Activated T-cell treated with anti-CD3 and anti-CD28 coated beads, Interleukin-2, amount 50 U/mL, for 1 hour (primary cell): ENCODE data around the gene AOC2.
"Not testable (repeated sequence)": the region's sequence is repeated elsewhere in the genome, so short reads cannot be mapped to it uniquely, and the experiment has no call there.

Experiments used
- DNase-seq: peaks from one replicate; pipeline ENCODE4 v3.0.0-alpha.2; 2020

The AOC2 gene

DNA sequence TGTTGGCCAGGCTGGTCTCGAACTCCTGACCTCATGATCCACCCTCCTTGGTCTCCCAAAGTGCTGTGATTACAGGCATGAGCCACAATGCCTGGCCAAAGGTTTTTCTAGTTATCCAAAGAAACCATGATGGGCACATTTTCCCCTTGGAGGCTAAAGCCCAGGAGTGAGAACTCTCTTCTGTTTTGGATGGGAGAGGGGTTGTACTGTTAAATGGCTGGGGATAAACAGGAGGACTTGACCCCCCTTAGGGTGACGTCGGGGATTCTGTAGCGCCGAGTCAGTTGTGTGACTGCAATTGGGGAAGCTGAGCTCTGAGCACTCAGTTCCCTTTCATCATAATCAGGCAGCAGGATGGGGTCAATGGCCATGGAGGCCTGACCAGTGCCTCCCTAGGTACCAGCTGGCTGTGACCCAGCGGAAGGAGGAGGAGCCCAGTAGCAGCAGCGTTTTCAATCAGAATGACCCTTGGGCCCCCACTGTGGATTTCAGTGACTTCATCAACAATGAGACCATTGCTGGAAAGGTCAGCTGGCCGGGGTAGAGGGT, 10.7 kb downstream of the AOC2 start:
- no peak for DNase-seq

DNA sequence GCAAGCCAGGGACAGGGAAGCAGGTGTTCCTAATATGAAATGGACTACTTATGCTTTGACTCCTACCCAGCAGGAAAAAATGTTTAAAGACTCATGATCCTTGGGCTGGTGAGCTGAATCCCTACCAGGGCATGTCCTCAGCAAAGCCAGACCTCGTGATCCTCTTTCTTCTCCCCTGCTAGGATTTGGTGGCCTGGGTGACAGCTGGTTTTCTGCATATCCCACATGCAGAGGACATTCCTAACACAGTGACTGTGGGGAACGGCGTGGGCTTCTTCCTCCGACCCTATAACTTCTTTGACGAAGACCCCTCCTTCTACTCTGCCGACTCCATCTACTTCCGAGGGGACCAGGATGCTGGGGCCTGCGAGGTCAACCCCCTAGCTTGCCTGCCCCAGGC, 11.7 kb downstream of the AOC2 start:
- DNase-seq = not testable (repeated sequence)

DNA sequence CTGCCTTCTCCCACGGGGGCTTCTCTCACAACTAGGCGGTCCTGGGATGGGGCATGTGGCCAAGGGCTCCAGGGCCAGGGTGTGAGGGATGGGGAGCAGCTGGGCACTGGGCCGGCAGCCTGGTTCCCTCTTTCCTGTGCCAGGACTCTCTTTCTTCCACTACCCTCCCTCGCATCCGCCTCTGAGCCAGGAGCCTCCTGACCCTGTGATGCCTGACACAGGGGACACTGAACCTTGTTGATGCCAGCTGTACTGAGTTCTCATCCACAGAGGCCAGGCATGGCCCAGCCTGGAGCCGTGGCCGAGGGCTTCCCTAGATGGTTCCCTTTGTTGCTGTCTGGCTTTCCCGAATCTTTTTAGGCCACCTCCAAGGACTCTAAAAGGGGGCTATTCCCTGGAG, 12.1 kb downstream of the AOC2 start:
- DNase-seq = not testable (repeated sequence)

DNA sequence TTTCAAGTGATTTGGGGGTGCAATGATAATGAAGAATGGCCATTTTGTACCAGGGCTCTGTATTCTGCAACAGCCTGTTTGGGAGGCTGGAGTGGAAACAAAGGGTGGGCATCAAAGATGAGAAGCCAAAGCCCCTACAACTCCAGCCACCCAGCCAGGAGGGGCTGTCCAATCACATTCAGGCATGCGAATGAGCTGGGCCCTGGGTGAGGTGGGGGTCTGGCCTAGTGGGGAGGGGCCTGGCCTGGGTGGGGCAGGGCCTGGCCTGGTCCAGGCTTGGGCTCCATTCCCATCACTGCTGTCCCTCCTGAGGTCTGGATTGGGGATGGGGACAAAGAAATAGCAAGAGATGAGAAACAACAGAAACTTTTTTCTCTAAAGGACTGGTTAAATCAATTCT, 13.0 kb downstream of the AOC2 start:
- no peak for DNase-seq

DNA sequence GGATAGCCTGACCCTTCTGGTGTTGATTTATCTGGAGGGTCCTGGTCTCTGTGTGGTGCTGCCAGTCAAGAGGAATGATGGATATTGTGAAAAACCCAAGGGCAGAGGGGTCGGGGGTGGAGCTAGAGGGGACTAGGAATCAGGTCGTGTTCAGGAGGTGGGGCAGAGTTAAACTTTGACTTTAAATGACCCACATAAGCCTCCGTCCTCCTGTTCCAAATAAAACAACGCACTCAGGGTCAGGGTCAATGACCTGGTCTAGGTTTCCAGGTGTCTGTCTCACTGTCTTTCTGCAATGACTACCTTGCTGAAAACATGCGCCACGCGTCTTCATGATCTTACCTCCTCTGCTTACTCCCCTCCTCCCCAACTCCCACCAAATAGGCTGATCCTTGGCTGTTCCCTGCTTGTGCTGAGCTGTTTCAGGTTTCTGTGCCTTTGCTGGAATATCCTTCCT, 21.3 kb downstream of the AOC2 start:
- DNase-seq = no peak

DNA sequence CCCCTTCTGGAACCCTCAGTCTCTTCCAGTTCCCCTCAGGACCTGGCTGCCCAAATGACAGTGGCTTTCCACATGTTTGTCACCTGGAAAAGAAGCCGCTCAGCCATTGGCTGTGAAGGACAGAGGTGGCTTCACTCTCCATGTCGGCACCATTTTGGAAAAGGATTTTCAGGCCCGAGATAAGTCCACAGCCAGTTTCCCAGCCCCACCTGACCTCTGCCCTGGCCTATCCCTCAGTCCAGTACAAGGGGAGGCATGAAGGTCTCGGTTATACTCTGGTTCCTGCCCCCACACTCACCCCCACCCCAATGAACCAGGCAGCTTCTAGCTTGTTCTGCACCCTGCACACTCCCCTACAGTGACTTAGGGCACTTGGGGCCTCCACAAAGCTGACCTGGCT, 21.8 kb downstream of the AOC2 start:
- no peak for DNase-seq

DNA sequence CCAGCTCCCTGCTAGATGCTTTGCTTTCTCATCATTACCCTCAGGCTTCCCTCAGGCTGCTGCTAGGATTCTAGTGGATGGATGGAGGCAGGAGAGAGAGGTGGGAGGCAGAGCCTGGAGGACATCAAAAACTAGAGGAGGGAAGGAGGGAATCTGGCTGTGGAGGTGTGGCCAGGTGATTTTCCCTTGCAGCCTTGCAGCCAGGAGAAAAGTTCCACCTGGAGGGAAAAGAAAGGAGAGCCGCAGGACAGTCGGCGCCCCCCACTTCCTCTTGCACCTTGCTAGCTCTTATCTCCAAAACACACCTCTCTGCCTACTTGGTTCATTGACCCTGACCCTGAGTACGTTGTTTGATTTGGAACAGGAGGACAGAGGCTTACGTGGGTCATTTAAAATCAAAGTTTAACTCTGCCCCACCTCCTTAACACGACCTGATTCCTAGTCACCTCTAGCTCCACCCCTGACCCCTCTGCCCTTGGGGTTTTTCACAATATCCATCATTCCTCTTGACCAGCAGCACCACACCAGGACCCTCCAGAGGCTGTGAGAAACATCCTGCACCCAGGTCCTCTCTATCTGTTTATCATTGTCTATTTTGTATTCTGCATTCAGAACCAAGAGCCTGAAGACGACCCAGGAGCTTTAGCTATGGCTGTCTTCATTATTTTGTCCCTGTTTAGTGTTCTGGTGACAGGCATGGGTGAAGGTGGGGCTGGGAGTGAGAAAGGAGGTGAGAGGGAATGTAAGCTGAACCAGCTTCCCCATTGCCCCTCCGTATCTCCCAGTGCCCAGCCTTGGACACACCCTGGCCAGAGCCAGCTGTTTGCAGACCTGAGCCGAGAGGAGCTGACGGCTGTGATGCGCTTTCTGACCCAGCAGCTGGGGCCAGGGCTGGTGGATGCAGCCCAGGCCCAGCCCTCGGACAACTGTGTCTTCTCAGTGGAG, 22.5 kb downstream of the AOC2 start:
- DNase-seq = no peak

DNA sequence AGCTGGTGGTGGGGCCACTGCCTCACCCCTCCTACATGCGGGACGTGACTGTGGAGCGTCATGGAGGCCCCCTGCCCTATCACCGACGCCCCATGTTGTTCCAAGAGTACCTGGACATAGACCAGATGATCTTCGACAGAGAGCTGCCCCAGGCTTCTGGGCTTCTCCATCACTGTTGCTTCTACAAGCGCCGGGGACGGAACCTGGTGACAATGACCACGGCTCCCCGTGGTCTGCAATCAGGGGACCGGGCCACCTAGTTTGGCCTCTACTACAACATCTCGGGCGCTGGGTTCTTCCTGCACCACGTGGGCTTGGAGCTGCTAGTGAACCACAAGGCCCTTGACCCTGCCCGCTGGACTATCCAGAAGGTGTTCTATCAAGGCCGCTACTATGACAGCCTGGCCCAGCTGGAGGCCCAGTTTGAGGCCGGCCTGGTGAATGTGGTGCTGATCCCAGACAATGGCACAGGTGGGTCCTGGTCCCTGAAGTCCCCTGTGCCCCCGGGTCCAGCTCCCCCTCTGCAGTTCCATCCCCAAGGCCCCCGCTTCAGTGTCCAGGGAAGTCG, 23.4 kb downstream of the AOC2 start:
- not testable (repeated sequence) for DNase-seq

DNA sequence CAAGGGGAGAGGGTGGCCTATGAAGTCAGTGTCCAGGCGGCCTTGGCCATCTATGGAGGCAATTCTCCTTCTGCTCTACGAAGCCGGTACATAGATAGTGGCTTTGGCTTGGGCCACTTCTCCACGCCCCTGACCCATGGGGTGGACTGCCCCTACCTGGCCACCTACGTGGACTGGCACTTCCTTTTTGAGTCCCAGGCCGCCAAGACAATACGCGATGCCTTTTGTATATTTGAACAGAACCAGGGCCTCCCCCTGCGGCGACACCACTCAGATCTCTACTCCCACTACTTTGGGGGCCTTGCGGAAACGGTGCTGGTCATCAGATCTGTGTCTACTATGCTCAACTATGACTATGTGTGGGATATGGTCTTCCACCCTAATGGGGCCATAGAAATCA, 24.0 kb downstream of the AOC2 start:
- no peak for DNase-seq

DNA sequence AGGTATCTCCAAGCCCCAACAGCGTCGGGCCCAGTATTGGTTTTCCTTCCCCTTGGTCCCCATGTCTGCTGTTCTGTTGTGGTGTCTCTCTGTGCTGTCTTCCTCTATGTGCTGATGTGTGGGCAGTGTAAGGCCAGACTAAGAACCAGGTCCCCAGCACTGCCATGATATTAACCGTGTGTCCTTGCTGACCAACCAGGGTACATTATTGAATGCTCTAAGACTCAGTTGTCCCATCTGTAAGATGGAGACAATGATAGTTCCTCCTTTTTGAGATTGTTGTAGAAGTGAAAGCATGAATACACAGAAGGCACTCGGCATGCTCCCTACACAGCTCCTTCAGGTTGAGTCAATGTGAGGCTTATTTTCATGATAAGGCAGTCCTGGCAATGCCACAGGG, 27.3 kb downstream of the AOC2 start:
- no peak for DNase-seq

DNA sequence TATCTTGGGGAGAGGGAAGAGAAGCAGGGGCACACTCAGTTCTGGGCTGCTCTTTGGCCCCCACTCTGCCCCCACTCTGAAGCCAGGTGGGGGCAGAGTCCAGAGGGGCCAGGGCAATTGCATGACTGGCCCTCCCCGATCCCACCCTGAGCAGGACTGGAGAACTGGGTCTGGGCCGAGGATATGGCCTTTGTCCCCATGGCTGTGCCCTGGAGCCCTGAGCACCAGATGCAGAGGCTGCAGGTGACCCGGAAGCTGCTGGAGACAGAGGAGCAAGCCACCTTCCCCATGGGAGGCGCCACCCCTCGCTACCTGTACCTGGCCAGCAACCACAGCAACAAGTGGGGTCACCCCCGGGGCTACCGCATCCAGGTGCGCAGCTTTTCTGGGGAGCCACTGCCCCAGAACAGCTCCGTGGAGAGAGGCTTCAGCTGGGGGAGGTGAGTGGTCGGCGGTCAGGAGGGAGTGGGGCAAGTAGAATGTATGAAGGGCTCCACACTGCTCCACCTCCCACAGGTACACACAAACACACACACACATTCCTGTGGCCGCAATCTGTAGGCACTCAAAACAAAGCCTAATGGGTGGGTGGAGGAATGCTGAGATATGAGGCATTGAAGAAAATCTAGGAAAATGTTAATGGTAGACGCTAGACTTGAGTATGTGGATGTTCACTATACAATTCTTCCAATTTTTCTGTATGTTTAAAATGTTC, 28.0 kb downstream of the AOC2 start:
- DNase-seq = no peak

DNA sequence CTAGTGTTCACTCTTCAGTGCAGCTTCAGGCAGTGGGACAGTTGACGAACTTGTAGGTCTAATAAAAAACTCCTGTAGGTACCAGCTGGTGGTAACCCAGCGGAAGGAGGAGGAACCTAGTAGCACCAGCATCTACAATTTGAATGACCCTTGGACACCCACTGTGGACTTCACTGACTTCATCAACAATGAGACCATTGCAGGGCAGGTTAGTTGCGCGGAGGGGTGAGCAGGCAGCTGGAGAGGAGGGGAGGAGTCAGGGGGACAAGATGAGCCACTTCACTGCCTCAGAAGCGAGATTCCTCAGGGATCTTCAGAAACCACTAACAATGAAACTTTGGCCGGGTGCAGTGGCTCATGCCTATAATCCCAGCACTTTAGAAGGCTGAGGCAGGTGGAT, 28.9 kb downstream of the AOC2 start:
- no peak for DNase-seq

DNA sequence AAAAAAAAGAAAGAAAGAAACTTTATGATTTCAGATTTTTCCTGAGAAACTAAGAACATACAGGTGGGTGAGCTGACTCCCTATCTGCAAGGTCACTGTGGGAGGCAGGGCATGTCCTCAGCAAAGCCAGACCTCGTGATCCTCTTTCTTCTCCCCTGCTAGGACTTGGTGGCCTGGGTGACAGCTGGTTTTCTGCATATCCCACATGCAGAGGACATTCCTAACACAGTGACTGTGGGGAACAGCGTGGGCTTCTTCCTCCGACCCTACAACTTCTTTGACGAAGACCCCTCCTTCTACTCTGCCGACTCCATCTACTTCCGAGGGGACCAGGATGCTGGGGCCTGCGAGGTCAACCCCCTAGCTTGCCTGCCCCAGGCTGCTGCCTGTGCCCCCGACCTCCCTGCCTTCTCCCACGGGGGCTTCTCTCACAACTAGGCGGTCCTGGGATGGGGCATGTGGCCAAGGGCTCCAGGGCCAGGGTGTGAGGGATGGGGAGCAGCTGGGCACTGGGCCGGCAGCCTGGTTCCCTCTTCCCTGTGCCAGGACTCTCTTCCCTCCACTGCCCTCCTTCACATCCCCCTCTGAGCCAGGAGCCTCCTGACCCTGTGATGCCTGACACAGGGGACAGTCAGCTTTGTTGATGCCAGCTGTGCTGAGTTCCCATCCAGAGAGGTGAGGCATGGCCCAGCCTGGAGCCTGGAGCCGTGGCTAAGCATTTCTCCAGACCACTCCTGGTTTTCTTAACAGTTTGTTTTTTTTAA, 29.7 kb downstream of the AOC2 start:
- DNase-seq = not testable (repeated sequence)

DNA sequence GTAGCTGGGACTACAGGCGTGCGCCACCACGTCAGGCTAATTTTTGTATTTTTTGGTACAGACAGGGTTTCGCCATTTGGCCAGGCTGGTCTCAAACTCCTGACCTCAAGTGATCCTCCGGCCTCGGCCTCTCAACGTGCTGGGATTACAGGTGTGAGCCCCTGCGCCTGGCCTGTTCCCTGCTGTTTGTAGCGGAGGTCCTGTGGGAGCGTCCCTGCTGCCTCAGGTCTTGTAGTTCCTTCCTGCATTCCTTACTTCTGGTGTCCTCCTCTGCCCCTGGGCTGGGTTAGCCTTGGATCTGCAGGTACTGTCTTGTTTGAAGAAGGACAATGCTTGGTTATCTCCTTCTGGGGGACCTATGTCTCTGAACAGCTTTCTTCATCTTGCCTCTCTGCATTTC, 32.7 kb downstream of the AOC2 start:
- DNase-seq = no peak

DNA sequence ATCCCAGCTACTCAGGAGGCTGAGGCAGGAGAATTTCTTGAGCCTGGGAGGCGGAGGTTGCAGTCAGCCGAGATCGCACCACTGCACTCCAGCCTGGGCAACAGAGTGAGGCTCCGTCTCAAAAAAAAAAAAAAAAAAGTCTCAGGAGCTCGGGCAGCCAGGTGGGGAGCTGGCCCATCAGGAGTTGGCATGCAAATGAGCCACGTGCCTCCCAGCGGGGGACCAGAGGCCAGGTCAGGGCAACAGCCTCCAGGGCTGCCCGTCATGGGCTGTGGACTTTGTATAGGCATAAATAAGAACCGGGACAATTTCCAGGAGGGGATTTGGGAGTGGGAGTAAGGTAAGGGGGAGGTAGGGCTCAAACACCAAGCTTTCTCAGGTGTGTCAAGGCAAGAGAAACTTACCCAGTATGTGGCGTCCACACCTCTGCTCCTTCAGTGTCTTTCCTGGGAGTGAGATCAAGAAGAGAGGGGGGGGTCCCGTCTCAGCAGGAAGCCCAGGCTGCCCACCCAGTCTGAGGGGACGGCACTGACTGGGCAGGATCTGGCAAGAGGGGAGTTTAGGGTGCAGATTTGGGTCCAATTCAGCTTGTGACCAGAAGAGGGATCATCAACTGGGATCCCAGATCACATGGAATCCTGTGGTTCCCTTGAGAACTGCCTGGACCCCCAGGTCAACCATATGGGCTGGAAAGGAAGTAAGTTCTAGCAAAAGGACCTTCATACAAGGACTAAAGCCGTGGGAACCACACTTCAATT, 33.9 kb downstream of the AOC2 start:
- DNase-seq = no peak

DNA sequence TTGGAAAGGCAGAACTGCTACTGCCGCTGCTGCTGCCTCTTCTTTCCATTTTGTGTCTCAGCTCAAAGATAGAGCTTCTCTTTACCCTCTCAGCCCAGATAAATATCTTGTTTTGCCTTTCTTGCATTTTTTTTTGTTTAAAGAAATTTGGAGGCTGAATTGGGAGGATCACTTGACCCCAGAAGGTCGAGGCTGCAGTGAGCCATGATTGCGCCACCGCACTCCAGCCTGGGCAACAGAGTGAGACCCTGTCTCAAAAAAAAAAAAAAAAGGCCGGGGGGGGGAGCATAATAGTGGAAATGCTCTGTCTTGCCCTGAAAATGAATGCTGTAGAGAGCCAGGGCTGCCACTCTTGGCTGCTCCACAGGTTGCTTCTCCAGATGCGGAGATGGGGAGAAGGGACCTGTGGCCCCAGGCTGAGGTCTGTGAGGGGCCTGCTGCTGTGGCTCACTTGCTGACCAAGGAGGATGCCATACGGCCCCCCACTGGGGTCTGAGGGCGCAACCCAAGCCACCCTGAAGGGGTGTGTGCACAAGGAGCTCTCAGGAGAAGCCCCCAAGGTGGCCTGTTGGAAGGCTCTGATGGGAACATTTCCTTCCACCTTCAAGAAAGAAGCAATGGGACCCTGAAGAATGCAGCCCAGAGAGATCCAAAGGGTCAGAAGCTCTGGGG, 34.7 kb downstream of the AOC2 start:
- DNase-seq = no peak

DNA sequence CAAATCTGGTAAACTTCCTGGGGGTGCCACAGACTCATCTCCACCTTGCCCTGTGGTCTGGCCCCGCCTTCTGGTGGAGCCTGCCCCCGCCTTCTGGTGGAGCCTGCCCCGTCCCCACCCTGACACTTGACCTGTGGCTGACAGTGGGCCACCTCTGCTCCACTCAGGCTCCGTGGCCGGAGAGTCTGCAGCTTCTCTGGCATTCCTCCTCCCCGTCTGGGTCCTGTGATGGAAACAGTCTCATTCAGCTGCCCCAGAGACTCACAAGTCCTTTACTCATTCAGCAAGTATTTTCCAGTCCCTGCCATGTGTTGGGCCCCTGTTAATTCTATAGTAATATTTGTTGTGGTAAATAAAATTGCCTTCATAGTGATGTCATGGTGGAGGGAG, 35.2 kb downstream of the AOC2 start:
- no peak for DNase-seq

DNA sequence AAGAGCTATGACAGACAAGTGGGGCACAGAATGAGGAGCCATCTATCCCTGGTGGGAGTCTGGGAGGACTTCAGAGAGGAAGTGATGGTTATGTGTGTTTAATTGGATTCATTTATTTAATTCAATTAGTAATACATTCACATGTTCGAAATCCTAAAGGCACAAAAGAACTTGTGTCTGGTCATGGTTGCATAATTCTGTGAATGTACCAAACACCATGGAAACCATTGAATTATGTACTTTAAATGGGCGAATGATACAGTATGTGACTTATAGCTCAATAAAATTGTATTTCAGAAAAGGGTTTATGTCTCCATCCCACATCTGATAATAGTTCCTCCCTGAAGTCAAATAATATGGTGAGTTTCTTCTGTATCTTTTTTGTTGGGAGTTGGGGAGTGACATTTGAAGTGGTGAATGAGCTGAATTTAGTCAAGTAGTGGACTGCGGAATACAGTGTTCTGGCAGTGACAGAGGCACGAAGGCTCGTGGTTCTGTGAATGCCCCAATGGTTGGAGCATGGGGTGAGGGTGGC, 36.5 kb downstream of the AOC2 start:
- no peak for DNase-seq

DNA sequence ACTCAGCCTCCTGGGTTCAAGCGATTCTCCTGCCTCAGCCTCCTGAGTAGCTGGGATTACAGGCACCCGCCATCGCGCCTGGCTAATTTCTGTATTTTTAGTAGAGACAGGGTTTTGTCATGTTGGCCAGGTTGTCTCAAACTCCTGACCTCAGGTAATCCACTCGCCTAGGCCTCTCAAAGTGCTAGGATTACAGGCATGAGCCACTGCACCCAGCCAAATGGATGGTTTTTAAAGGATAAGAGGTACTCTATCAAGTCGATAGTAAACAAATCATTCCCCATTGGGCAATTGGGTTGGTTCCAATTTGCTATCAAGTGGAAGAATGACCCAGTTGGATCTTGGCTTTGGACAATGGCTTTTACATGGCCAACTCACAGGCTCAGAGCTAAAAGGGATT, 37.3 kb downstream of the AOC2 start:
- DNase-seq = not testable (repeated sequence)

DNA sequence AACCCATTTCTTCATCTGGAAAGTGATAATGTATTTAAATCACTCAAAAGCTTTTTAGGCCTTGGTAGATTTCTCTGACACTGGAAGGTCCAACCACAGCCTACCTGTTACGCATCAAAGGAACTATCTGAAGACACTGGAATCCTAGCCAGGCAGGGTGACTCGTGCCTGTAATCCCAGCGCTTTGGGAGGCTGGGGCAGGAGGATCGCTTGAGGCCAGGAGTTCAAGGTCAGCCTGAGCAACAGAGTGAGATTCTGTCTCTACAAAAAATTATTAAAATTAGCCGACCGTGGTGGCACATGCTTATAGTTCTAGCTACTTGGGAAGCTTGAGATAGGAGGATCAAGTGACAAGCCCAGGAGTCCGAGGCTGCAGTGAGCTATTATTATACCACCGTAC, 37.8 kb downstream of the AOC2 start:
- no peak for DNase-seq
